ENCODE results near the gene CNPY4.
"Not testable (repeated sequence)": the region's sequence is repeated elsewhere in the genome, so short reads cannot be mapped to it uniquely, and the experiment has no call there.

The CNPY4 gene

GRCh38 chr7:100142461-100142860, 23.0 kb downstream of the CNPY4 start:
- in situ Hi-C loops (cut with HindIII; ENCODE audit: low pct_ligation_motif_present, low sequenced_read_pairs): no loop called here
- no peak overlapping the region for H3K27ac ChIP-seq

GRCh38 chr7:100146350-100146749, 26.9 kb downstream of the CNPY4 start:
- H3K27me3 ChIP-seq (replicated peaks); H3K36me3 ChIP-seq (replicated peaks); H3K4me3 ChIP-seq (ENCODE audit: low read depth, low read length); in situ Hi-C loops (cut with HindIII; ENCODE audit: low pct_ligation_motif_present, low sequenced_read_pairs); DNase-seq; H3K27ac ChIP-seq: not testable (repeated sequence)

More at GRCh38 chr7:100142461-100142860, 23.0 kb downstream of the CNPY4 start:
- no peaks in the 10 kb centered on the region for H3K27me3 ChIP-seq (replicated peaks)
- DNase-seq: no peak
- TF ChIP-seq CTCF (IDR thresholded peaks at IDR 0.05; ENCODE audit: low read depth, low read length, missing control alignments): no peak
- H3K4me3 ChIP-seq (ENCODE audit: low read depth, low read length): no peak overlapping the region
- H3K36me3 ChIP-seq (replicated peaks): no peaks in the 10 kb centered on the region

- in situ Hi-C loops (cut with HindIII; ENCODE audit: low pct_ligation_motif_present, low sequenced_read_pairs): no loop called here
- no peak for TF ChIP-seq CTCF (IDR thresholded peaks at IDR 0.05; ENCODE audit: low read depth, low read length, missing control alignments)
- Histone ChIP-seq H3K27ac (no peak overlapping the region), H3K4me3 (ENCODE audit: low read depth, low read length) (no peak overlapping the region), H3K36me3 (replicated peaks) (no peaks in the 10 kb centered on the region), H3K27me3 (replicated peaks) (no peaks in the 10 kb centered on the region)
- DNase-seq: no peak
These were observed 27.8 kb downstream of the CNPY4 start for GRCh38 chr7:100147278-100147677.

- no peak for TF ChIP-seq CTCF (IDR thresholded peaks at IDR 0.05; ENCODE audit: low read depth, low read length, missing control alignments)
- Histone ChIP-seq H3K27me3 (replicated peaks) (no peaks in the 10 kb centered on the region), H3K27ac (no peak overlapping the region), H3K36me3 (replicated peaks) (peaks cover 1% of the 10 kb centered on the region), H3K4me3 (ENCODE audit: low read depth, low read length) (peak overlapping the region; percentile 40)
- DNase-seq: no peak
- in situ Hi-C loops (cut with HindIII; ENCODE audit: low pct_ligation_motif_present, low sequenced_read_pairs): no loop called here
These were observed 28.8 kb downstream of the CNPY4 start for GRCh38 chr7:100148225-100148558.

- Histone ChIP-seq H3K27ac (peak within 1 kb of the TSS; percentile 34), H3K36me3 (replicated peaks) (peaks cover 7% of the 10 kb centered on the region), H3K4me3 (ENCODE audit: low read depth, low read length) (peak within 1 kb of the TSS; percentile 98), H3K27me3 (replicated peaks) (no peaks in the 10 kb centered on the region)
- DNase-seq: peak; percentile 99
- TF ChIP-seq CTCF (IDR thresholded peaks at IDR 0.05; ENCODE audit: low read depth, low read length, missing control alignments): no peak
- in situ Hi-C loops (cut with HindIII; ENCODE audit: low pct_ligation_motif_present, low sequenced_read_pairs): no loop called here
These were observed 29.3 kb downstream of the CNPY4 start, which contains the start of gene LAMTOR4 for GRCh38 chr7:100148559-100149328. Gene LAMTOR4 (plus strand): TSS chr7:100148918. CDS start chr7:100148973, 55 bp downstream.

GRCh38 chr7:100152404-100152803, 33.0 kb downstream of the CNPY4 start:
- Histone ChIP-seq H3K36me3 (replicated peaks) (peaks cover 39% of the 10 kb centered on the region), H3K4me3 (ENCODE audit: low read depth, low read length) (no peak overlapping the region), H3K27me3 (replicated peaks) (no peaks in the 10 kb centered on the region), H3K27ac (no peak overlapping the region)
- in situ Hi-C loops (cut with HindIII; ENCODE audit: low pct_ligation_motif_present, low sequenced_read_pairs): no loop called here
- no peak for TF ChIP-seq CTCF (IDR thresholded peaks at IDR 0.05; ENCODE audit: low read depth, low read length, missing control alignments)
- DNase-seq: no peak

Measured in brain microvascular endothelial cell (primary cell).